GM19035 (cell line): ENCODE measurements around the gene GCGR.

Experiments used
- ATAC-seq: cut with Tn5 transposase; IDR thresholded peaks from one replicate; pipeline ENCODE4 v1.9.1; 2021; ENCODE audit not compliant: unreplicated experiment

Gene GCGR

DNA sequence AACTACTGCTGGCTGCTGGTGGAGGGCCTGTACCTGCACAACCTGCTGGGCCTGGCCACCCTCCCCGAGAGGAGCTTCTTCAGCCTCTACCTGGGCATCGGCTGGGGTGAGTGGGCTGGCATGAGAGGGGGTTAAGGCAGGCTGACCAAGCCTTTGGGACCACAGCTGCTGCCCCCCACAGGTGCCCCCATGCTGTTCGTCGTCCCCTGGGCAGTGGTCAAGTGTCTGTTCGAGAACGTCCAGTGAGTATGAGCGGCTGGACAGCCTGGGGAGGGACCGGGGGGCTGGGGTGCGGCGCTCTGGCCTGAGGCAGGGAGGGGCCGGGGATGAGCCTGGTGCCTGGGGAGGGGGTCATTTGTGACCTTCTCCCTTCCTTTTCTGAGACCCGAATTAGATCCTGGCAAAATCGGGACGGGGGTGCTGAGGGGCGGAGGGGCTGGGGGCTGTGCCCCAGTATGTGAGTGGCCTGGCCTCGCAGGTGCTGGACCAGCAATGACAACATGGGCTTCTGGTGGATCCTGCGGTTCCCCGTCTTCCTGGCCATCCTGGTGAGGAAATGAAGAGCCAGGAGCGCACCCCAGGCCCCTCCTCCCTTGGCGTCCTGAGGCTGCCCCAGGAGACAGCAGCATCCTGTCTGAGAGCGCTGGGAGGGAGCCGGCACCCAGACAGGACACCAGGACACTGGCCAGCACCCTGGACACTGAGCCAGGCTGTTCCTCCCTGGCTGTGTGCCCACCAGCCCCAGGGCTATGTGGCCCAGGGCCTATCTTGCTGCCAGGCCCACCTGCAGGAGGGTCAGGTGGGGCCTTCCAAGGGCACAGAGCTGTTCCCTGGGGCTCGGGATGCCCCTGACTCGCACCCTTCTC lies 8.0 kb downstream of the GCGR start:
- no peak for ATAC-seq

DNA sequence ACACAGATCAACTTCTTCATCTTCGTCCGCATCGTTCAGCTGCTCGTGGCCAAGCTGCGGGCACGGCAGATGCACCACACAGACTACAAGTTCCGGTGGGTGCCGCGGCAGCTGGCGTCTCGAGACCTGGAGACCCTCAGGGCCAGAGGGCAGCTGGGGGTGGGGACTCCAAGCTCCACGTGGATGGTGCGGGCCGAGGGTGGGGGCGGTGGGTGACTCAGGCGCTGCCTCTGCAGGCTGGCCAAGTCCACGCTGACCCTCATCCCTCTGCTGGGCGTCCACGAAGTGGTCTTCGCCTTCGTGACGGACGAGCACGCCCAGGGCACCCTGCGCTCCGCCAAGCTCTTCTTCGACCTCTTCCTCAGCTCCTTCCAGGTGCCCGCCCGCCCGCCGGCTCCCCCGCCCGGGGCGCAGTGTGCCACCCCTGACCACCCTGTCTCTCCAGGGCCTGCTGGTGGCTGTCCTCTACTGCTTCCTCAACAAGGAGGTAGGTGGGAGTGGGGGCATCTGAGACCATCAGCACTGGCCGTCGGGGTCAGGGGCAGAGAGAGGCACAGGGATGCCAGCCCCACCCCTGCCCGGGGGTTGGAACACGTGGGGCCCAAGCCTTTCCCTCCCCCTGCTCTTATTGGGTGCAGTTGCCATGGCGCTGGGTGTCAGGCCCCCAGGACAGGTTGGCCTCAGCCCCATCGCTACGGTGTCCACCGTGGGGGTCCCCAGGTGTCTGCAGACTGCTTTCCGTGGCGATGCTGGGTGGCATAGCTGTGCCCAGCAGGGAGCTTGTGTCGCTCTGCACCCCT lies 8.8 kb downstream of the GCGR start:
- ATAC-seq = no peak

DNA sequence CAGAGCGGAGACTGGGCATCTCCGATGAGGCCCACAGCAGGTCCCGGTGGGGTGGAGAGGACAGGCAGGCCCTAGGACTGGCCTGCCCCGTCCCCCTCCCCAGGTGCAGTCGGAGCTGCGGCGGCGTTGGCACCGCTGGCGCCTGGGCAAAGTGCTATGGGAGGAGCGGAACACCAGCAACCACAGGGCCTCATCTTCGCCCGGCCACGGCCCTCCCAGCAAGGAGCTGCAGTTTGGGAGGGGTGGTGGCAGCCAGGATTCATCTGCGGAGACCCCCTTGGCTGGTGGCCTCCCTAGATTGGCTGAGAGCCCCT lies 9.4 kb downstream of the GCGR start:
- ATAC-seq = no peak

DNA sequence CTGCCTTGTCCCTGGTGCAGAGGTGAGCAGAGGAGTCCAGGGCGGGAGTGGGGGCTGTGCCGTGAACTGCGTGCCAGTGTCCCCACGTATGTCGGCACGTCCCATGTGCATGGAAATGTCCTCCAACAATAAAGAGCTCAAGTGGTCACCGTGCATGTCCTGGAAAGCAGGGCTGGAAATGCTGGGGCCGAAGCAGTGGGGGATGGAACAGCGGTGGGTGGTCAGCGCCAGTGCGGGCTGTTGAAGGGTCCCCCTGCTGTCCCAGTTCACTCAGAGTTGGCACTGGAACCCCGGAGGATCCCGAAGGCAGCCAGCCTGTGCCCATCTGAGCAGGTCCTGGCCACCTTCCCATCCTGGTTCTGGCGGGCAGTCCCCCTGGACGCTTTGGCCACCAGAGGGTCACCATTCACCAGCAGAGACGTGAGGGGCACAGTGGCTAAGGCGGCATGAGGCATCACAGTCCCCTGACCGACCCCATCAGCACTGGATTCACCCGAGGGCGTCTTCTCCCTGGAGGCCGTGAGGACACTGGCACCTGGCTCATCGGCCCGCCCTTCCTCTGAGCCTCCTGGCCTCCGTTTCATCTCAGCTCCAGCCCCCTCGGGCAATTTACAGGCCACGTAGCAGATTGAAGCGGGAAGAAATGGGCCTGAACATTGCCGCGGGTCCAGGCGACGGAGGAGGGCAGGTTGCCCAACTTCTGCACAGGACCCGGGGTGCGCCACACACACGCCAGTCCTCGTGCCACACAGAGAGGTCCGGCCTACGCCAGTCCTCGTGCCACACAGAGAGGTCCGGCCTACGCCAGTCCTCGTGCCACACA lies 10.1 kb downstream of the GCGR start:
- ATAC-seq = no peak

DNA sequence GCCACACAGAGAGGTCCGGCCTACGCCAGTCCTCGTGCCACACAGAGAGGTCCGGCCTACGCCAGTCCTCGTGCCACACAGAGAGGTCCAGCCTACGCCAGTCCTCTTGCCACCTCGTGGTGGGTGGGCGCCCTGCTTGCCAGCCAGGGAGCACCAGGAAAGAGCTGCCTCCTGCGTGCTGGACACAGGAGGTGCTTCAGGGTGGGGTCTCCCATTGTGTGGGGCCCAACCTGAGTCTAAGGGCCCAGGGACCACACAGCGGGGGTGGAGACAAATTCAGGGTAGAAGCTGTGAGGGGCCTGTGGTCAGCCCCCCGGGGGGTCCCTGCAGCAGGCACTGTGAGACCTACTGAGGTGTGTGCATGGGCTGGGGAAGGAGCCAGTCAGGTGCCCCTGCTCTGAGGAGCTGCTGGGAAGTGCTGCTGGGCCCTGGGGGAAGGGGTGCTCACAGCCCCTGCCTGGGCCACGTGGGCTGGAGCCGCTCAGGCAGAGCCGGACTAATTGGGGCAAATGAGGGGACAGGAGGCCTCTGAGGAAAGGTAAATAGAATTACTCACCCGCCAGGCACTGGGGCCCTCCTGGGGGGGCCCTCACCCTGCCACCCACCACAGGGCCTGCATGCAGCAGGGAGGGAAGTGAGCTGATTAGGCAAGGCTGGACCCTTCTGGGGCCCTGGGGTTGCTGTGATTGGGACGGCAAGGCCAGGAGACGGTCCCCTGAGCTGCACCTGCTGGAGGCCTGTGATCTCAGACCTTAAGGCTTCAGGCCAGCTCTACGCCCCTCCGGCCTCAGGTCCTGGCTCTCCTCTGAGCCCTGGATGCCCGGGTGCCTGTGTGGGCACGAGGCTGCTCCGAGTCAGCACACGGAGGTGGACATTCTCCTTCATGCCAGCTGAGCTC lies 11.0 kb downstream of the GCGR start:
- no peak for ATAC-seq

DNA sequence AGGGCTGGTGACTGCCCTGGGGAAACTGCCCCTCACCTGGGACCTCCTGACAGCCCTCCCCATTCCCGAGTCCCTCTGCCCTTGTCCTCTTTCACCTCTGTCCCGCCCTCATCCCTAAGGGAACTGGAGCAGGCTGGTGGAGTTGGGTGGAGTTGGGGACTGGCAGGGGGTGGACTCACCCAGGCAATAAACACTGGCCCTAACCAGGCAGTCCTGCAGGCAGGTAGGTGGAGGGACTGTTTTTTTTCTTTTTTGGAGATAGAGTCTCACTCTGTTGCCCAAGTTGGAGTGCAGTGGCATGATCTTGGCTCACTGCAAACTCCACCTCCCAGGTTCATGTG lies 11.7 kb downstream of the GCGR start:
- no peak for ATAC-seq

DNA sequence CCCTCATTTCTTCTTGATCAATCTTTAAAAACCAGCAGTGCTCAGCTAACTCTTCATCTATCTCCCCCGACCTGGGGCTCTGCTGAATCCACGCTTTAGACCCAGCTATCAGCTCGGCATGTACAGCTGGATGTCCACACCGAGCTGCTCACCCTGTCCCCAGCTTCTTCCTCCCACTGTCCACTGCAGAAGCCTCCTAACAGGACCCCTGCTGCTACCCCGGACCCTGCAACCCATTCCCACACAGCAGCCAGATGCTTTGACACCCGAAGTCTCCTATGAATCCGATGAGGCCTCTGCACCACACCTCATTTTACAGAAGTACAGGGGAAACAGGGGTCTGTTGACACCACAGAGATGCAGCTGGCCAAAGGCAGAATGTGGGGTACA lies 13.8 kb downstream of the GCGR start:
- ATAC-seq = no peak

DNA sequence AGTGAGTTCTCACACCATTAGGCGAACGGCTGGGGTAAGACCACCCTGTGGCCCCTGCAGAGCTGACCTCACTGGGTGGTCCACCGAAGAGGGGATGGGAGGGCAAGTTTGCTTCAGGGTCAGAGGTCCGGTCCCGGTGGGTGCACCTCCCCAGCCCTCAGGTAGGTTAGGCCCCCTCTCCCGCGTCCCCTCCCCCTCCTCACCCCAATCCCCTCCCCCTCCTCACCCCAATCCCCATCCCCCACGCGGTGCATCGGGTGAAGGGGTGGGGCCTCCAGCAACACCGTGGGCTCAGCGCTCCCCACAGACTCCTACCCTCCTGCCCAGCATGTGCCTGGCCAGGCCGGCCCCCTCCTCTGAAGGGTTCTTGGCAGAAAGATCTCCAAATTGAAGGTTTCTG lies 15.8 kb downstream of the GCGR start:
- ATAC-seq = no peak

DNA sequence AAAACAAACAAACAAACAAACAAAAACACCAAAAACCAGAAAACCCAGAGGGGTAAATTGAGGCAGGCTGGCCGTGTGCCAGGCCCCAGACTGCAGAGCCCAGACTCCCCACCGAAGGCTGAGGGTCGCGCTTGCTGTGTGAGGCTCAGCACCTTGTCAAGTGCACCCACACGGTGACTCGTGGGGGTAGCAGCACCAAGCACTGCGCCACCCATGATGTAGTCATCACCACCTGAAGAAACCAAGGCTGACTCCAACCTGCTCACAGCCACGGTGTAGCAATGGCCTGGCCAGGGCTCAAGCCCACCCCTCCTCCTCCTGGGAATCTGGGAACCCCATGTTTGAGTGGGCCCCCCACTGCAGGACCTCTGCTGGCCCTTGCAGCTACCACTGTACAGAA lies 17.2 kb downstream of the GCGR start:
- ATAC-seq = no peak

DNA sequence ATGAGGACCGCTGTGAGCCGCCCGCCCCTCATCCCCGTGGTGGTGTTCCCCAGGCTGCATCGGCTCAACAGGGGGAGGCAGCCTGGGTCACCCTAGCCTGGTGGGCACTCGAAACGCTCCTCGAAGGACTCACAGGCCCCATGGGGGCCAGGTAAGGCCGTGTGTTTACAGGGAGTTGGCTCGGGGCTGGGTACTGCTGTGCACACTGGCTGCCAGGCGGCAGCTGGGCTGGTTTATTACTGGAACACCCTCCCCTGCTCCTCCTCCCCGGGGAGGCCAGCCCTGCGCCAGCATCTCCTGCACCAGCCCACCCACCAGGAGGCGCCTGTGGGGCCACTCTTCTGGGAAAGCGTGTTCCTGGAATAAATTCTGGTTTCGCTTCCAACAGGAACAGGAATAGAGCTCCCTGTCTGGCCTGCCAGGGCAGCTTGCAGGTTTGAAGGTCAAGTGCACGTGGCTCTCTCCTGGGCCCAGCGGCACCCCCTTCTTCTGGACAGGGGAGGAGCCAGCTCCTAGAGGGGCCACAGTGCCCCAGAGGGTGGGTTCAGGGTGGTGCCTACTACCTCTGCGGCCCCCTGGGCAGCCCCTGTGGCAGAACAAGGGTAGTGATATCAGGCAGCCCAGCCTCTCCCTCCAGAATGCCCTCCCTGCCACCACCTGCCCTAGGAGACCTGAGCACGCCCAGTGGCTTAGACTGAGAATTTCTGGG lies 17.8 kb downstream of the GCGR start:
- ATAC-seq = no peak

DNA sequence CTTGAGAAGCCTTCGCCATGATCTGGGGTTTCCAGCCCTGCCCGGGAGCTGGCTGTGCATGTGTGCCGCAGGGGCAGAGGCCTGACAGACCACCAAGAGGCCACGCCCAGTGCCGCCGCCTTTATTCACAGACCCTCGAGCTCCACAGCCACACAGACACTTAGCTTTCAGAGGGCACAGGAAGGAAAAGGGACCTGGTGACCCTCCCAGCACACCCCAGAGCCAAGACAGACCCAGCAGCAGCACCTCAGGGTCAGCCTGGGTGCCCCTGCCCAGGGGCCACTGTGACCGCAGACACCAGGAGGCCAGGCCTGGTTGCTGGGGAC lies 18.3 kb downstream of the GCGR start:
- no peak for ATAC-seq

DNA sequence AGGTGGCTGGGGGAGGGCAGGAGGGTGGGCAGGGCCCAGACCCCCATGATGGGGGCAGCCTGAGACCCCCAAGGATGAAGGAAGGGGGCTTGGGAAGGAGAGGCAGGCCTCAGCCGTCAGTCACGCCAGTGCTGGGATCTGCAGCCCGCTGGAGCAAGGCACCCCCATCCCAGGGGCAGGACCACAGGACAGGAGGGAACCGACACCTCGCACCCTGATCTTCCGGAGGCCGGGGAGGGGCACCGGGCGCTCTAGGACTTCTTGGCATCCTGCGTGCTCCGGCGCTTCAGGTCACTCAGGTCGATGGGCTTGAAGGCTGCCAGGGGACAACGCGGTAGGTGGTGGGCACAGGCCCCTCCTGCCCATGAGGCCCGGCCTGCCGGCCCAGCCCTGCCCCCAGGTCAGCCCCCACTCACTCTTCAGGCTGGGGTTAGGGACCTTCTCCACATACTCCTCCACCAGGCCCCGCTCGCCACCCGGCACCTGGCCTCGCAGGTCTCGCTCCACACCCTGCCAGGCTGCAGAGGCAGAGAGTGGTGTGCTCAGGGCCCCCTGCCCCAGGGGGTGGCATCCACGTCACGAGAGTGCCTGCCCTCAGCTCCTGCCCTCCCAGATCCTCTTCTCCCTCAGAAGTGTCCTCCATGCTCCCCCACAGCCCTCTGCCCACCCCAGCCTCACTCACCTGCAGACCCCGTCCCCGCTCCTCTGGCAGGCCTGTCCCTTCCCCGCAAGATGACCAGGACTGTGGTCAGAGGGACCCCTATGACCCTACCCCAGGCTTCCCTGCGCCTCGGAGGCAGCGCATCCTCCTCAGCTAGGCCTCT lies 19.3 kb downstream of the GCGR start:
- ATAC-seq = no peak

DNA sequence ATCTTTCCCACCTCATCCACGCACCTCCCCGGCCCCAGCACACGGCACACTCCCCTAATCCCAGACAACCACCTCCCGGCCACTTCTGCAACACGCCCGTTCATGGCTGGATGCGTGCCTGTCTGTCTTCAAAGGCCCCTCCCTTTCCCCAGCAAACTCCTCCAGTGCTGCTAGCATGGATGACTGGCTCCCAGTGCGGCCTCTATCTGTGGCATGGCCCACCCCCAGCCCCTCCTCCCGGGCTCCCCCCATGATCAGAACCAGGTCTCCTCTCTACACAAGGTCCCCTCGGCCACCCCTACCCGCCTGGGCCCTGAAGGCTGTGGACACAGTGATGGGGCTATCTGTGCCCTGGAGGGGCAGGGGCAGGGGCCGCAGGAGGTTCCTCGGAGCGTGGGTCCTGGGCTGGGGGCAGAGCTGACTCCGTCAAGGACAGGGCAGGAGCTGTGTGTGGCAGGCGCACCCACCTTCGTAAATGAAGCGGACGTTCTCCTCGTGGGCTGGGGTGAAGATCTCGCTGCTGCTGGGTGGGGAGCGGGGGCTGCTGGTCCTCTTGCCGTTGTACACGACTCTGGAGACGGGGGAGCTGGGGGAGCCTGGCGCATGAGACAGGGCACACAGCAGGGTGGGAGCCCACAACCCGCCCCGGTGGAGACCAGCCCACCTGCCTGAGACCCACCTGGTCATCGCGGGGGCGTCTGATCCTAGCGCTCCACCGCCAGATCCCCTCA lies 20.0 kb downstream of the GCGR start:
- no peak for ATAC-seq

DNA sequence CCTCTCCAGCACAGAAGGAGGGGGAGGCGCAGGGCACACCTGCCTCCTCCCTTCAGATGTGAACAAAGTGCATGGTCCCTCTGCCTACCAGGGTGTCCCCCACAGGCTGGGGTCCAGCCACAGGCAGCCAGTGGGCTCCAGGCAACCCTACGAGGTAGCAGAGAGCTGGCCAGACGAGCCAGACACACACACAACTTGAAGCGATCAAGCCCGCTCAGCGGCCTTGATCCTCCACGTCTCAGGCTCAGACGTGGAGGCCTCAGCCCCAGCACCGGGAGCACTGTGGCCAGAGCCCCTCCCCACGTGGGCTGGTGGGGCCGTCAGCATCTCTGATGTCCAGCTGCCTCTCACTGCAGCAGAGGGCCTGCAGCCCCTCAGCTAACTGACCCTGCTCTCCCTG lies 20.6 kb downstream of the GCGR start:
- no peak for ATAC-seq

DNA sequence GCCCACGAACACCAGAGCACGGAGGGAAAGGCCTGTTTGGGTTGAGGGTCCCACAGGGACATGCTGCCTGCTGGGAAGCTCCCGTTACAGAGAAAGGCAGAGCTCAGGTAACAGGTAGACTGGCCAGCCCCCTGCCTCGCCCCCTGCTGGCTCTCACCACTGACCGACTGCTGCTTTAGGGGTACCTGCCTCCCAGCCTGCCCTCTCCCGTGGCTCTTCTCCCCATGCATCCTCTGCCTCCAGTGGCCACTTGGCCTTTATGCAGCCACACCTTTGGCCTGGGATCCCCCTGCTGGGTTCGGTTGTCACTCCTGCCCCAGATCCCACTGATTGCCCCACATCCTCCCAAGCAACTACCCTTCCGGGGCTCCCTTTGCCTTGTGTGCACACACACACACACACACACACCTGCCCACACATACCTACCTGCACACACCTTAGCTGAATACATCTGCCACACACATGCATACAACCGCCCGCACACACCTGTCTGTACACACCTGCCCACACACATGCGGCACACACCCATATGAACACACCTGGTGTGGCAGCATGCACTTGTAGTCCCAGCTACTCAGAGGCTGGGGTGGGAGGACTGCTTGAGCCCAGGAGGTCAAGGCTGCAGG lies 22.0 kb downstream of the GCGR start:
- no peak for ATAC-seq

DNA sequence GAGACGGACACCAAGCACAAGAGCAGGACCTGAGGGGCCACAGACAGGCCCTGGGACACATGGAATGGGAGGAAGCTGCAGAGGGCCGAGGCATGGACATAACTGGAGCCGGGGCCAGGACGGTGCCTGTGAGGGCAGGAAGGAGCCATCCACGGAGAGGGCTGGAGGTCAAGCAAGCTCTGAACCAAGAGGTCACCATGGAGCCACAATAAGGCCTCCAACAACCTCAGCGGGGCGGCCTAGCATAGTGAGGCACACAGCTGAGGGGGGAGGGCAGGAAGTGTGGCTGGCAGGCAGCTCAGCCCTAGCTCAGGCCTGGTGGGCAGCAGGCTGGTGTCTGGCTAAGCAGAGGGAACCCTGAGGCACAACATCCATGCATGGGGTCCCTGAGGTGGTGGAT lies 24.7 kb downstream of the GCGR start:
- no peak for ATAC-seq

DNA sequence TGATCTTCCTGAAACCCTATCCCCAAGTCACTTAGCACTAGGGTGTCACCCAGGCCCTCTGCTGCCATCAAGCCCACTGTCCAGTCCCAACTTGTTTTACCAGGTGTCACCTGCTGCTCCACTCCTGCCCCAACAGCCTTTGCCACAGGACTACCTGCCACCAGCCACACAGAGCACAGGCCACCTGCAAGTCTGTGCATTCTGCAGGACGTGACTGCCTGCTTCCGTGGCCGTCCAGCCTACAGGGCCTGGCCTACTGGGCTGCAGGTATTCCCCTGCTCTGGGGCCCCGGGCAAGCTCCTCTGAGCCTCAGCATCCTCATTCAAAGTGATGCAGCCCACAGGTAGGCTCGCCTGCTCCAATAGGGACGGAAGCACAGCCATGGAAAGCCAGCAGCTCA lies 25.9 kb downstream of the GCGR start:
- no peak for ATAC-seq

DNA sequence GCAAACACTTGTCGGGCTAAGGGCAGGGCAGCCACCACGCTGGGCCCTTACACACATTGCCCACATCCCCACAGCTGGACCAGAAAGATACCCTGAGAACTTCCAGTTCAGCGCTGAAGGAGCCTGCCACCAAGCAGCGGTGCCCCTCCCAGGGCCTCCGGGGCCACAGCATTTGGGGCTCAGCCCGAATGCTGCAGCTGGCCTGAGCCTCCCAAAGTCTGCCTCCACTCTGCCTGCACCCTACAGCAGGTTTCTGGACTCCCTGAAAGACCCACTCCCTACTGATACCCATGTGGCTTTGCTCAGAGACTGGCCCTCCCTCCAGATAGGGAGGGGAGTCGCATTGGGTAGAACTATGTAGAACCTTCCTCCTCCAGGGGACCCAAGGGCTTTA lies 27.6 kb downstream of the GCGR start:
- no peak for ATAC-seq
